Measurements from ENCODE around the gene EHF. TPM values are rescaled to one million over a fixed set of nuclear protein-coding genes. Genes with fewer than 3 reads are reported as not detected.

EHF gene
- total and polyA plus RNA-seq, 2 experiments from 2014 or later = 5.8 to 9.0 TPM

DNA sequence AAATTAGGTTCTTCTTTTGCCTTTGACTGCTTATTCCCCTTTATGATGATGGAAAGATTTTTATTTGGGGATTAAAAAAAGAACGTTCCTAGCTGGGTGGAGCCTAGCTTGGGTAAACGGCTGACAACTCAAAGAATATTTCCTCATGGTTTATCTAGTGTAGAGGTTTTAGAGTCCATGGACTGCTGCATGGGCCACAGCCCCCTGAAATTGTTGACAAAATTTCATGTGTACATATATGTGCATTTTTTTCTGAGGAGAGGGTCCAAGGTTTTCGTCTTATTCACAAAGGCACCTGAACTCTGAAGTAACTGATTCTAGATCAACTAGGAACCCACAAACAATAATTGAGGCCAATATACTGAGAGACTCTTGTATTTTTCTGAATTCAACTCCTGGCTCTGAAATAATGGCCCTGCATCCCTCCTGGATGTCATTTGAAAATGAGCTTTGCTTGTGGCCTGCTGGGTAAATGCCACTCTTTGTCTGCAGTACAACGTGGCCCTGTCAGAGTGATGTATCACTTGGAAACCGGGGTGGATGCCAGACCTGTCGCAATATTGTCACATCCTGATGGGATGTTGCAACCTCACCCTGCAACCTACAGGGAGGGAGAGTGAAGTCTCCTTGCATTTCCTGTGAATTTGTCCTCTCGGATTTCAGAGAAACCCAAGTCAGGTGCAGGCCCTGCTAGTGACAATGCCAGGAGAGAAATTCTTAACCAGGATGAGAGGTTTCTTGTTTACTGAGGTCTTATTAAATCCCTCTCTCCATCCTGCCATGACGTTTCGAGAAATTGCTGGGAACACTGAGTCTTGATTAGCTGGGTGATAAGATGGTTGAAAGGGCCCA is 33.8 kb downstream of the EHF start:
- no peaks in the 10 kb centered on the region for H3K79me2 ChIP-seq
- no peaks in the 10 kb centered on the region for H3K36me3 ChIP-seq (replicated peaks; ENCODE audit: insufficient read depth, low read depth)
- no peak overlapping the region for H3K4me2 ChIP-seq
- peak; percentile 70 for DNase-seq (ENCODE audit: low spot score)
- H3K27ac ChIP-seq = peak overlapping the region; percentile 84
- 49% methylated on average over 9 of the region's 9 CpGs for WGBS (ENCODE audit: low lambda C conversion rate, missing lambda C conversion rate)
- TF ChIP-seq, protein P1, sequence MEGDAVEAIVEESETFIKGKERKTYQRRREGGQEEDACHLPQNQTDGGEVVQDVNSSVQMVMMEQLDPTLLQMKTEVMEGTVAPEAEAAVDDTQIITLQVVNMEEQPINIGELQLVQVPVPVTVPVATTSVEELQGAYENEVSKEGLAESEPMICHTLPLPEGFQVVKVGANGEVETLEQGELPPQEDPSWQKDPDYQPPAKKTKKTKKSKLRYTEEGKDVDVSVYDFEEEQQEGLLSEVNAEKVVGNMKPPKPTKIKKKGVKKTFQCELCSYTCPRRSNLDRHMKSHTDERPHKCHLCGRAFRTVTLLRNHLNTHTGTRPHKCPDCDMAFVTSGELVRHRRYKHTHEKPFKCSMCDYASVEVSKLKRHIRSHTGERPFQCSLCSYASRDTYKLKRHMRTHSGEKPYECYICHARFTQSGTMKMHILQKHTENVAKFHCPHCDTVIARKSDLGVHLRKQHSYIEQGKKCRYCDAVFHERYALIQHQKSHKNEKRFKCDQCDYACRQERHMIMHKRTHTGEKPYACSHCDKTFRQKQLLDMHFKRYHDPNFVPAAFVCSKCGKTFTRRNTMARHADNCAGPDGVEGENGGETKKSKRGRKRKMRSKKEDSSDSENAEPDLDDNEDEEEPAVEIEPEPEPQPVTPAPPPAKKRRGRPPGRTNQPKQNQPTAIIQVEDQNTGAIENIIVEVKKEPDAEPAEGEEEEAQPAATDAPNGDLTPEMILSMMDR (IDR thresholded peaks at IDR 0.05; ENCODE audit: poor library complexity) = no peak
- TF ChIP-seq EZH2phosphoT487 (IDR thresholded peaks at IDR 0.05; ENCODE audit: low read depth, severe bottlenecking, unreplicated experiment) = no peak
- TF ChIP-seq EZH2 (IDR thresholded peaks at IDR 0.05; ENCODE audit: borderline replicate concordance) = no peak
- H3K4me3 ChIP-seq = no peak overlapping the region
- H3K4me1 ChIP-seq (ENCODE audit: insufficient read depth) = peaks cover 6% of the 10 kb centered on the region
- no peak overlapping the region for H2AFZ ChIP-seq
- no peaks in the 10 kb centered on the region for H3K27me3 ChIP-seq
- no peaks in the 10 kb centered on the region for H3K9me3 ChIP-seq (ENCODE audit: low read depth)
- no peaks in the 10 kb centered on the region for H4K20me1 ChIP-seq (ENCODE audit: insufficient read depth, poor library complexity, severe bottlenecking)
- no peaks in the 10 kb centered on the region for H3K9me2 ChIP-seq (replicated peaks; ENCODE audit: insufficient read depth)

DNA sequence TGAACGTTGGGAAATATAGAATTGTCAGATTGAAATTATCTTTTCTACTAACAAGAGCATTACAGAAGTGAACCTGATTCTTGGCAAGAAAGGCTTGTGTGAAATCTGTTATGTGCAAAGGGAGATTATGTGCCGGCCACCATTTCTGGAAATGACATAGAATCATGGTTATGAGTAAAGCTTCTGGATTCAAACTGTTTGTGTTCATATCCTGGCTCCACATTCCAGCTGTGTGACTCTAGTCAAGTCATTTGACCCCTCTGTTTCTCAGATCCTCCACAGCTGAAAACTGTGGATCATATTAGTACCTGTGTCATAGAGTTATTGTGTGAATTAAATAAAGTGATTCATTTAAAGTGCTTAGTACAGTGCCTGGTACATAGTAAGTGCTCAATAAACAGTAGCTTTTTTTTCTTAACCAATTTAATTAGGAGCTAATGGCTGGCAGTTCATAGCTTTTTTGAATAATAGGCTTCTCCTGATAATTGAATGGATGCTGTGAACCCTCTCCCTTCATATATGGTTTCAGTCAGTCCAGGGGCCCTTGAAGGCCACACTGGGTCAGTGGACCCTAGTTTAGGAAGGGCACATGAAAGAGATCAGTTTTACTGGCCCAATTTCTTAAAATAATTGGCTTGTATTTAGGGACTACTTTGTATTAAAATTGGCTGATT is 34.6 kb downstream of the EHF start:
- H3K9me3 ChIP-seq (ENCODE audit: low read depth) = no peaks in the 10 kb centered on the region
- no peaks in the 10 kb centered on the region for H3K36me3 ChIP-seq (replicated peaks; ENCODE audit: insufficient read depth, low read depth)
- no peaks in the 10 kb centered on the region for H3K9me2 ChIP-seq (replicated peaks; ENCODE audit: insufficient read depth)
- H3K4me2 ChIP-seq = no peak overlapping the region
- H3K4me3 ChIP-seq = no peak overlapping the region
- no peaks in the 10 kb centered on the region for H3K79me2 ChIP-seq
- H3K4me1 ChIP-seq (ENCODE audit: insufficient read depth) = peaks cover 6% of the 10 kb centered on the region
- TF ChIP-seq EZH2 (IDR thresholded peaks at IDR 0.05; ENCODE audit: borderline replicate concordance) (no peak), EZH2phosphoT487 (IDR thresholded peaks at IDR 0.05; ENCODE audit: low read depth, severe bottlenecking, unreplicated experiment) (no peak)
- TF ChIP-seq, protein P1 (IDR thresholded peaks at IDR 0.05; ENCODE audit: poor library complexity) = no peak
- no peaks in the 10 kb centered on the region for H4K20me1 ChIP-seq (ENCODE audit: insufficient read depth, poor library complexity, severe bottlenecking)
- no peaks in the 10 kb centered on the region for H3K27me3 ChIP-seq
- WGBS (ENCODE audit: low lambda C conversion rate, missing lambda C conversion rate) = 75% methylated on average over 2 of the region's 2 CpGs
- peak overlapping the region; percentile 84 for H3K27ac ChIP-seq
- DNase-seq (ENCODE audit: low spot score) = no peak
- H2AFZ ChIP-seq = no peak overlapping the region

DNA sequence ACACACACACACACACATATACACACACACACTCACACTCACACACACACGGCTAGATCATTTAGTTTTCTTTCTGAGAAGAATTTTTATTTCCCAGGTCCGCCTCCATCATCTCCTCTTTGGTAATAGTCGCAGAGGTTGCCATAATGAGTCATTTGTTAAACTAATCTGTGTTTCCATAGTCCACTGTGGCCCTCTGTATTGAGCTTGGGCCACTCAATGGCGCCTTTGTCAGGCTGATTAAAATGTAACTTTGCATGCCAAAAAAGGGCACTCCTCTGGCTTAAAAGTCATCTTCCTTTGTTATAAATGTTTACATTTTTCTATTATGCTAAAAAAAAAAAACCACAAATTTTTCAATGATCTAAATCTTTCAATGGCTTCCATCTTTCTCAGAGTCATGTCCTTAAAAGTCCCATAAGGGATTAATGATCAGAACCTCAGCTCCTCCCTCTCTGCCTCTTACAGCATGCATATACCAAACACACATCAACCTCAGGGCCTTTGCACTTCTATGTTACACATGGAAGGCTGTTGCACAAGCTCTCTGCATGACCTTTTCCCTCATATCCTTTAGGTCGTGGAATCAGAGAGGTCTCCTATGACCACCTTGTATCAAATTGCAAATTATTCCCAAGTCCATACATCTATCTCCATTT is 35.3 kb downstream of the EHF start:
- Histone ChIP-seq H2AFZ (no peak overlapping the region), H3K4me1 (ENCODE audit: insufficient read depth) (peaks cover 6% of the 10 kb centered on the region), H3K4me3 (no peak overlapping the region), H3K36me3 (replicated peaks; ENCODE audit: insufficient read depth, low read depth) (no peaks in the 10 kb centered on the region), H3K79me2 (no peaks in the 10 kb centered on the region), H3K27me3 (no peaks in the 10 kb centered on the region), H4K20me1 (ENCODE audit: insufficient read depth, poor library complexity, severe bottlenecking) (no peaks in the 10 kb centered on the region), H3K9me2 (replicated peaks; ENCODE audit: insufficient read depth) (no peaks in the 10 kb centered on the region), H3K9me3 (ENCODE audit: low read depth) (no peaks in the 10 kb centered on the region), H3K4me2 (no peak overlapping the region), H3K27ac (no peak overlapping the region)
- WGBS (ENCODE audit: low lambda C conversion rate, missing lambda C conversion rate) = 86% methylated on average over 5 of the region's 5 CpGs
- DNase-seq (ENCODE audit: low spot score) = no peak
- TF ChIP-seq EZH2phosphoT487 (IDR thresholded peaks at IDR 0.05; ENCODE audit: low read depth, severe bottlenecking, unreplicated experiment) (no peak), EZH2 (IDR thresholded peaks at IDR 0.05; ENCODE audit: borderline replicate concordance) (no peak)
- TF ChIP-seq, protein P1 (IDR thresholded peaks at IDR 0.05; ENCODE audit: poor library complexity) = no peak

Measured in hepatocyte (in vitro differentiated cells).